Progenitor cell of endocrine pancreas (in vitro differentiated cells): ENCODE results near the gene PRADC1. TPM values are rescaled to one million over a fixed set of nuclear protein-coding genes. Genes with fewer than 3 reads are reported as not detected.

Experiments used
- DNase-seq: peaks from one replicate; pipeline ENCODE4 v3.0.0; 2021; ENCODE audit warnings: low spot score; ENCODE audit not compliant: unreplicated experiment
- H3K27ac Mint-ChIP-seq: 2 replicates; pipeline ENCODE4 v1.8.0; 2021; ENCODE audit warnings: mild to moderate bottlenecking, moderate library complexity, mixed read lengths
- H3K27me3 Mint-ChIP-seq: 2 replicates; pipeline ENCODE4 v1.8.0; 2021; ENCODE audit warnings: mixed read lengths
- H3K36me3 Mint-ChIP-seq: 2 replicates; pipeline ENCODE4 v1.8.0; 2022; ENCODE audit warnings: mixed read lengths; ENCODE audit not compliant: insufficient read depth
- H3K4me1 Mint-ChIP-seq: 2 replicates; pipeline ENCODE4 v1.8.0; 2021; ENCODE audit warnings: low read depth, mixed read lengths
- H3K4me3 Mint-ChIP-seq: 2 replicates; pipeline ENCODE4 v1.8.0; 2021; ENCODE audit warnings: low read depth, mild to moderate bottlenecking, moderate library complexity, mixed read lengths
- H3K9me3 Mint-ChIP-seq: 2 replicates; pipeline ENCODE4 v1.8.0; 2021; ENCODE audit warnings: low read depth, mixed read lengths
- CTCF ChIP-seq: fragments of 200-600 bp; sonication (generic); IDR thresholded peaks from one replicate; pipeline ENCODE4 v1.5.0; 2021; ENCODE audit warnings: antibody characterized with exemption, mild to moderate bottlenecking; ENCODE audit not compliant: unreplicated experiment
- total RNA-seq: library from RNA; stranded (reverse); gene quantifications from 2 replicates; pipeline ENCODE4 v1.2.1, GENCODE V29; 2021

The PRADC1 gene
- total RNA-seq, 1 donor from 2014 or later: 9.8 TPM

GRCh38 chr2:73255007-73255644 lies 22.1 kb upstream of the PRADC1 start:
- DNase-seq: no peak
- no peak overlapping the region for H3K27ac Mint-ChIP-seq
- no peaks in the 10 kb centered on the region for H3K9me3 Mint-ChIP-seq
- H3K27me3 Mint-ChIP-seq: no peaks in the 10 kb centered on the region
- TF ChIP-seq CTCF: no peak
- no peak overlapping the region for H3K4me3 Mint-ChIP-seq
- H3K36me3 Mint-ChIP-seq: peaks cover 4% of the 10 kb centered on the region
- H3K4me1 Mint-ChIP-seq: no peaks in the 10 kb centered on the region

- Mint-ChIP-seq H3K27ac (no peak overlapping the region), H3K36me3 (peaks cover 6% of the 10 kb centered on the region), H3K9me3 (no peaks in the 10 kb centered on the region), H3K27me3 (no peaks in the 10 kb centered on the region), H3K4me1 (no peaks in the 10 kb centered on the region), H3K4me3 (no peak overlapping the region)
- DNase-seq: no peak
- no peak for TF ChIP-seq CTCF
Observed at GRCh38 chr2:73254343-73255006, 21.4 kb upstream of the PRADC1 start.

GRCh38 chr2:73253901-73254300 lies 20.9 kb upstream of the PRADC1 start:
- no peak for DNase-seq

GRCh38 chr2:73253400-73253799 lies 20.4 kb upstream of the PRADC1 start:
- Mint-ChIP-seq H3K4me3 (no peak overlapping the region), H3K27ac (no peak overlapping the region), H3K27me3 (no peaks in the 10 kb centered on the region), H3K4me1 (no peaks in the 10 kb centered on the region), H3K36me3 (peaks cover 10% of the 10 kb centered on the region), H3K9me3 (no peaks in the 10 kb centered on the region)
- DNase-seq: no peak
- TF ChIP-seq CTCF: no peak

More at GRCh38 chr2:73253901-73254300, 20.9 kb upstream of the PRADC1 start:
- Mint-ChIP-seq H3K27me3 (no peaks in the 10 kb centered on the region), H3K4me1 (no peaks in the 10 kb centered on the region), H3K4me3 (no peak overlapping the region), H3K9me3 (no peaks in the 10 kb centered on the region), H3K27ac (no peak overlapping the region), H3K36me3 (peaks cover 7% of the 10 kb centered on the region)
- TF ChIP-seq CTCF: no peak

- no peaks in the 10 kb centered on the region for H3K9me3 Mint-ChIP-seq
- H3K36me3 Mint-ChIP-seq: peaks cover 12% of the 10 kb centered on the region
- no peaks in the 10 kb centered on the region for H3K27me3 Mint-ChIP-seq
- TF ChIP-seq CTCF: no peak
- no peak overlapping the region for H3K27ac Mint-ChIP-seq
- DNase-seq: no peak
- H3K4me1 Mint-ChIP-seq: no peaks in the 10 kb centered on the region
- no peak overlapping the region for H3K4me3 Mint-ChIP-seq
Observed at GRCh38 chr2:73252238-73253027, 19.4 kb upstream of the PRADC1 start.
